SK-N-SH treated with all-trans-retinoic acid at 6 μM for 48 hours (cell line): ENCODE data around the gene MAPK4.

Experiments used
- ATAC-seq: fragments of 200-7000 bp; cut with Tn5 transposase; 3 replicates; pipeline ENCODE4 v1.9.1; 2020; ENCODE audit warnings: mild to moderate bottlenecking, moderate library complexity
- ESRRG ChIP-seq: fragments of 250-450 bp; sonication (Bioruptor Pico); IDR thresholded peaks from 2 replicates; pipeline ENCODE4 v1.6.1; 2021; ENCODE audit warnings: mild to moderate bottlenecking
- GLIS3 ChIP-seq: fragments of 250-450 bp; sonication (Bioruptor Pico); IDR thresholded peaks from 2 replicates; pipeline ENCODE4 v1.5.0; 2020; ENCODE audit warnings: mild to moderate bottlenecking, moderate library complexity
- ISL1 ChIP-seq: fragments of 250-450 bp; sonication (Bioruptor Pico); IDR thresholded peaks from 2 replicates; pipeline ENCODE4 v2.1.2; 2022; ENCODE audit warnings: mild to moderate bottlenecking, moderate library complexity
- PPARA ChIP-seq: fragments of 250-450 bp; sonication (Bioruptor Pico); IDR thresholded peaks from 2 replicates; pipeline ENCODE4 v1.5.0; 2020; ENCODE audit warnings: mild to moderate bottlenecking, borderline replicate concordance
- RARB ChIP-seq: fragments of 250-450 bp; sonication (Bioruptor Pico); IDR thresholded peaks from 2 replicates; pipeline ENCODE4 v1.8.0; 2021; ENCODE audit warnings: mild to moderate bottlenecking, moderate library complexity
- TCF4 ChIP-seq: fragments of 250-450 bp; sonication (Bioruptor Pico); IDR thresholded peaks from 2 replicates; pipeline ENCODE4 v1.8.0; 2021; ENCODE audit warnings: mild to moderate bottlenecking, moderate library complexity, borderline replicate concordance
- TOX ChIP-seq: fragments of 250-450 bp; sonication (Bioruptor Pico); IDR thresholded peaks from 2 replicates; pipeline ENCODE4 v1.8.0; 2021; ENCODE audit warnings: mild to moderate bottlenecking, moderate library complexity, borderline replicate concordance
- ZC3H10 ChIP-seq: fragments of 250-450 bp; sonication (Bioruptor Pico); IDR thresholded peaks from 2 replicates; pipeline ENCODE4 v1.5.1; 2021; ENCODE audit warnings: mild to moderate bottlenecking, moderate library complexity
- ZFP3 ChIP-seq: fragments of 250-450 bp; sonication (Bioruptor Pico); IDR thresholded peaks from 2 replicates; pipeline ENCODE4 v1.5.0; 2020; ENCODE audit warnings: mild to moderate bottlenecking, moderate library complexity
- ZFP30 ChIP-seq: fragments of 450-650 bp; formaldehyde crosslinking; IDR thresholded peaks from 2 replicates; pipeline ENCODE4 v1.5.0; 2022; ENCODE audit warnings: mild to moderate bottlenecking, moderate library complexity
- ZNF565 ChIP-seq: fragments of 450-650 bp; formaldehyde crosslinking; conservative IDR thresholded peaks from 2 replicates; pipeline ENCODE4 v1.5.0; 2020; ENCODE audit warnings: low read depth, mild to moderate bottlenecking, moderate library complexity
- ZNF70 ChIP-seq: fragments of 450-650 bp; formaldehyde crosslinking; IDR thresholded peaks from 2 replicates; pipeline ENCODE4 v1.5.0; 2020; ENCODE audit warnings: mild to moderate bottlenecking, moderate library complexity
- TF ChIP-seq, protein P1 (sequence below): fragments of 250-450 bp; sonication (Bioruptor Pico); IDR thresholded peaks from 2 replicates; pipeline ENCODE4 v1.5.1; 2020; ENCODE audit warnings: low read depth, mild to moderate bottlenecking, moderate library complexity
- TF ChIP-seq, protein P2 (sequence below): fragments of 250-450 bp; sonication (Bioruptor Pico); IDR thresholded peaks from 2 replicates; pipeline ENCODE4 v1.8.0; 2020; ENCODE audit warnings: mild to moderate bottlenecking, moderate library complexity, borderline replicate concordance
- TF ChIP-seq, protein P3 (sequence below): fragments of 250-450 bp; sonication (Bioruptor Pico); IDR thresholded peaks from 2 replicates; pipeline ENCODE4 v1.5.1; 2021; ENCODE audit warnings: mild to moderate bottlenecking, moderate library complexity
- TF ChIP-seq, protein P4 (sequence below): fragments of 250-450 bp; sonication (Bioruptor Pico); IDR thresholded peaks from 2 replicates; pipeline ENCODE4 v1.8.0; 2021; ENCODE audit warnings: low read depth, mild to moderate bottlenecking, moderate library complexity, borderline replicate concordance

MAPK4 gene

DNA sequence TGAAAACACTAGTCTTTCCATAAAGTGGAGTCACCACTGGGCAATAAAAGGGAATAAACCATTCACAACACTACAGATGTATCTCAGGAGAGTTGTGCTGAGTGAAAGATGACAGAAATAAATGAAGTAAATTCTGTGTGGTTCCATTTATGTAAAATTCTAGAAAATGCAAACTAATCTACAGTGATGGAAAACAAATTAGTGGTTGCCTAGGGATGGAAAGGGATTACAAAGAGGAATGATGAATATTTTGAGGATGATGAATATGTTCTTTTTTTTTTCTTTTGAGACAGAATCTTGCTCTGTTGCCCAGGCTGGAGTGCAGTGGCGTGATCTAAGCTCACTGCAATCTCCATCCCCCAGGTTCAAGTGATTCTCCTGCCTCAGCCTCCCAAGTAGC lies 123.0 kb downstream of the MAPK4 start:
- ATAC-seq, result no peak
- TF ChIP-seq ZFP3 (CRISPR knock-in tag) (no peak), ZNF565 (CRISPR knock-in tag) (no peak), PPARA (CRISPR knock-in tag) (no peak)

DNA sequence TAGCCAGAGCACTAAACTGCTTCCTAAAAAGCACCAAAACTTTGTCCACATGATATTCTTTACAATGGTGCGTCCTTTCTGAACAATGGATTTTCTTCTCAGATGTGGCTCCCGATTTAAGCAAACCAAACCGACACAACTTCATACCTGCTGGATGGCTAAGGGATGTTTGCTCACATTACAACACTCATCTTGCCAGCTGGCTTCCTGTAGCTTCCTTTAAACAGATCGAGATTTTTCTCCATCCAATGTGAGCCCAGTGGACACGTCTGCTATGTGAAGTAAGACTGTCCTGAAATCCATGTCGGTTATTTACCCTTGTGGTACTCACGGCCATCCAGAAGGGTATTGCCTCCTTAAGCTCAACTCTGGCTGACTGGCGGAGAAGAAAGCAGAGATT lies 126.5 kb downstream of the MAPK4 start:
- no peak for ATAC-seq
- TF ChIP-seq ESRRG (CRISPR knock-in tag), result no peak
- TF ChIP-seq GLIS3, result no peak
- TF ChIP-seq, protein P1, sequence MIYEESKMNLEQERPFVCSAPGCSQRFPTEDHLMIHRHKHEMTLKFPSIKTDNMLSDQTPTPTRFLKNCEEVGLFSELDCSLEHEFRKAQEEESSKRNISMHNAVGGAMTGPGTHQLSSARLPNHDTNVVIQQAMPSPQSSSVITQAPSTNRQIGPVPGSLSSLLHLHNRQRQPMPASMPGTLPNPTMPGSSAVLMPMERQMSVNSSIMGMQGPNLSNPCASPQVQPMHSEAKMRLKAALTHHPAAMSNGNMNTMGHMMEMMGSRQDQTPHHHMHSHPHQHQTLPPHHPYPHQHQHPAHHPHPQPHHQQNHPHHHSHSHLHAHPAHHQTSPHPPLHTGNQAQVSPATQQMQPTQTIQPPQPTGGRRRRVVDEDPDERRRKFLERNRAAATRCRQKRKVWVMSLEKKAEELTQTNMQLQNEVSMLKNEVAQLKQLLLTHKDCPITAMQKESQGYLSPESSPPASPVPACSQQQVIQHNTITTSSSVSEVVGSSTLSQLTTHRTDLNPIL (CRISPR knock-in tag), result no peak
- TF ChIP-seq ZNF70, result no peak
- TF ChIP-seq TOX (CRISPR knock-in tag), result no peak
- TF ChIP-seq, protein P2, sequence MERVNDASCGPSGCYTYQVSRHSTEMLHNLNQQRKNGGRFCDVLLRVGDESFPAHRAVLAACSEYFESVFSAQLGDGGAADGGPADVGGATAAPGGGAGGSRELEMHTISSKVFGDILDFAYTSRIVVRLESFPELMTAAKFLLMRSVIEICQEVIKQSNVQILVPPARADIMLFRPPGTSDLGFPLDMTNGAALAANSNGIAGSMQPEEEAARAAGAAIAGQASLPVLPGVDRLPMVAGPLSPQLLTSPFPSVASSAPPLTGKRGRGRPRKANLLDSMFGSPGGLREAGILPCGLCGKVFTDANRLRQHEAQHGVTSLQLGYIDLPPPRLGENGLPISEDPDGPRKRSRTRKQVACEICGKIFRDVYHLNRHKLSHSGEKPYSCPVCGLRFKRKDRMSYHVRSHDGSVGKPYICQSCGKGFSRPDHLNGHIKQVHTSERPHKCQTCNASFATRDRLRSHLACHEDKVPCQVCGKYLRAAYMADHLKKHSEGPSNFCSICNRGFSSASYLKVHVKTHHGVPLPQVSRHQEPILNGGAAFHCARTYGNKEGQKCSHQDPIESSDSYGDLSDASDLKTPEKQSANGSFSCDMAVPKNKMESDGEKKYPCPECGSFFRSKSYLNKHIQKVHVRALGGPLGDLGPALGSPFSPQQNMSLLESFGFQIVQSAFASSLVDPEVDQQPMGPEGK (CRISPR knock-in tag), result no peak
- no peak for TF ChIP-seq ZFP30 (CRISPR knock-in tag)
- TF ChIP-seq, protein P3, sequence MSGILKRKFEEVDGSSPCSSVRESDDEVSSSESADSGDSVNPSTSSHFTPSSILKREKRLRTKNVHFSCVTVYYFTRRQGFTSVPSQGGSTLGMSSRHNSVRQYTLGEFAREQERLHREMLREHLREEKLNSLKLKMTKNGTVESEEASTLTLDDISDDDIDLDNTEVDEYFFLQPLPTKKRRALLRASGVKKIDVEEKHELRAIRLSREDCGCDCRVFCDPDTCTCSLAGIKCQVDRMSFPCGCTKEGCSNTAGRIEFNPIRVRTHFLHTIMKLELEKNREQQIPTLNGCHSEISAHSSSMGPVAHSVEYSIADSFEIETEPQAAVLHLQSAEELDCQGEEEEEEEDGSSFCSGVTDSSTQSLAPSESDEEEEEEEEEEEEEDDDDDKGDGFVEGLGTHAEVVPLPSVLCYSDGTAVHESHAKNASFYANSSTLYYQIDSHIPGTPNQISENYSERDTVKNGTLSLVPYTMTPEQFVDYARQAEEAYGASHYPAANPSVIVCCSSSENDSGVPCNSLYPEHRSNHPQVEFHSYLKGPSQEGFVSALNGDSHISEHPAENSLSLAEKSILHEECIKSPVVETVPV, result no peak
- TF ChIP-seq, protein P4, sequence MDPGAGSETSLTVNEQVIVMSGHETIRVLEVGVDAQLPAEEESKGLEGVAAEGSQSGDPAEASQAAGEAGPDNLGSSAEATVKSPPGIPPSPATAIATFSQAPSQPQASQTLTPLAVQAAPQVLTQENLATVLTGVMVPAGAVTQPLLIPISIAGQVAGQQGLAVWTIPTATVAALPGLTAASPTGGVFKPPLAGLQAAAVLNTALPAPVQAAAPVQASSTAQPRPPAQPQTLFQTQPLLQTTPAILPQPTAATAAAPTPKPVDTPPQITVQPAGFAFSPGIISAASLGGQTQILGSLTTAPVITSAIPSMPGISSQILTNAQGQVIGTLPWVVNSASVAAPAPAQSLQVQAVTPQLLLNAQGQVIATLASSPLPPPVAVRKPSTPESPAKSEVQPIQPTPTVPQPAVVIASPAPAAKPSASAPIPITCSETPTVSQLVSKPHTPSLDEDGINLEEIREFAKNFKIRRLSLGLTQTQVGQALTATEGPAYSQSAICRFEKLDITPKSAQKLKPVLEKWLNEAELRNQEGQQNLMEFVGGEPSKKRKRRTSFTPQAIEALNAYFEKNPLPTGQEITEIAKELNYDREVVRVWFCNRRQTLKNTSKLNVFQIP (CRISPR knock-in tag), result no peak
- no peak for TF ChIP-seq RARB (CRISPR knock-in tag)
- no peak for TF ChIP-seq ISL1 (CRISPR knock-in tag)
- TF ChIP-seq ZFP3 (CRISPR knock-in tag), result no peak
- TF ChIP-seq ZC3H10, result no peak
- no peak for TF ChIP-seq TCF4

DNA sequence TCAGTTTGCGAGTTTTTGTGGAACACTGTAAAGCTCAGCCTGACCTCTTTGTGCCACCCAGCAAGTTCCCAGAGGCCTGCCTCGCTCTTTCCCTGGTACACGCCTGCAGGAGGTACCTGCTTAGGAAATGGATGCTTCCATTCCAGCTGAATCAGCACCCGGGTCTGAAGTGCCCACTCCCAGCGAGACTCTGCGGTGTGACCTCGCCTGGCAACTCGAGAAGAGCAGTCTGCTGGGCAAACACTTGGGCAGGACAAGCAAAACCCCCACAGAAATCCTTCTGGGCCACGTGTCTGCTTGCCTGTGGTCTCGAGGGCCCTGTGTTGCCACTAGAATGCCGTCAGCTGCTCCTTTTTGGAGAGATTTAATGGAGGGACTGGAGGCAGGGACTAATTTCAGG lies 127.6 kb downstream of the MAPK4 start:
- TF ChIP-seq GLIS3 (no peak), TCF4 (no peak)
- TF ChIP-seq, protein P1 (CRISPR knock-in tag), result no peak
- ATAC-seq, result no peak

DNA sequence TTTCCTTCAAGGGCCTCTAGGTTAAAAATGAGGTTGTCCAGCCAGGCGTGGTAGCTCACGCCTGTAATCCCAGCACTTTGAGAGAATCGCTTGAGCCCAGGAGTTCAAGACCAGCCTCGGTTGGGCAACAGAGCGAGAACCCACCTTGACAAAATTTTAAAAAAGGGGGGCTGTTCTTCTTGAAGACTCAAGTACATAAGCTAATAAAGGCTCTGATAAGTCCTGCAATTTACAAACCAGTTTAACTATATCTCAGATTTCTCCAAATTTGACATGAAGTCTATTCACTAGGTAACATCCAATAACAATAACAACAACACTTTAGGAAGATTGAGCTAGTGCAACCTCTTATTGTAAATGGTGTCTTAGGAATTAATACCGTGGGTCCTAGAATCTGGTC lies 129.7 kb downstream of the MAPK4 start:
- no peak for ATAC-seq
- TF ChIP-seq ISL1 (CRISPR knock-in tag) (no peak), ZNF70 (no peak)
- TF ChIP-seq, protein P2 (CRISPR knock-in tag), result no peak
- TF ChIP-seq, protein P4 (CRISPR knock-in tag), result no peak
- TF ChIP-seq, all 23 proteins: peak for 0
